Cardiac septum (tissue), 1 donor: ENCODE results near the gene IFT88. TPM values are rescaled to one million over a fixed set of nuclear protein-coding genes. Genes with fewer than 3 reads are reported as not detected.

Experiments used
- DNase-seq: peaks from one replicate; pipeline ENCODE4 v3.0.0-alpha.2; 2020; ENCODE audit warnings: low spot score
- intact Hi-C: fragments of 100-400 bp; cut with DNase I; formaldehyde crosslinking; loops from one replicate; pipeline ENCODE4 v1.14.0; 2022
- total RNA-seq: library from RNA; stranded (reverse); fragmentation: NEBNext Ultra II Directional; extraction: Animal tissue kit (Norgen Biotek cat#: 25700); gene quantifications from one replicate; pipeline ENCODE4 v1.2.1, GENCODE V29; 2021
- donor health status: DM: no; HTN: no; CAD: no.

IFT88 gene
- total RNA-seq, 1 donor from 2014 or later, result 9.7 TPM

- intact Hi-C loops, result no loop called here
- no peak for DNase-seq
Measured at GRCh38 chr13:20728579-20729311, 161.8 kb downstream of the IFT88 start.

GRCh38 chr13:20729633-20730585 is 163.0 kb downstream of the IFT88 start:
- no peak for DNase-seq
- intact Hi-C loops, result no loop called here

- no peak for DNase-seq
- intact Hi-C loops, result no loop called here
Measured at GRCh38 chr13:20738616-20739015, 171.7 kb downstream of the IFT88 start.

- intact Hi-C loops, result no loop called here
Measured at GRCh38 chr13:20740021-20740420, 173.1 kb downstream of the IFT88 start.

More at GRCh38 chr13:20740021-20740420, 173.1 kb downstream of the IFT88 start:
- no peak for DNase-seq

Other genes with a start within 250 kb of the IFT88 start
- 20.6 TPM for gene CRYL1, start 41.3 kb upstream of the IFT88 start, total RNA-seq
- 2.4 TPM for gene IL17D, start 136.5 kb downstream of the IFT88 start, total RNA-seq
- gene EEF1AKMT1, start 206.8 kb downstream of the IFT88 start, total RNA-seq, result 6.2 TPM